Middle frontal gyrus (tissue), 1 donor: Measurements from ENCODE around the gene PSMA2.
"Not testable (repeated sequence)": the region's sequence is repeated elsewhere in the genome, so short reads cannot be mapped to it uniquely, and the experiment has no call there.

ENCODE experiments used
- DNase-seq: peaks from one replicate; pipeline ENCODE4 v3.0.0-alpha.2; 2015; ENCODE audit warnings: low spot score; ENCODE audit errors: extremely low spot score

Gene PSMA2

GRCh38 chr7:42907316-42907715, 24.7 kb downstream of the PSMA2 start:
- DNase-seq, result no peak

- DNase-seq, result no peak
Observed at GRCh38 chr7:42906181-42906580, 25.8 kb downstream of the PSMA2 start.

GRCh38 chr7:42902331-42902730, 29.6 kb downstream of the PSMA2 start:
- DNase-seq, result no peak

GRCh38 chr7:42900842-42901241, 31.1 kb downstream of the PSMA2 start:
- no peak for DNase-seq

- no peak for DNase-seq
Observed at GRCh38 chr7:42893346-42894240, 38.4 kb downstream of the PSMA2 start.

GRCh38 chr7:42886893-42887505, 45.0 kb downstream of the PSMA2 start:
- DNase-seq, result no peak

GRCh38 chr7:42886129-42886528, 45.8 kb downstream of the PSMA2 start:
- DNase-seq, result no peak

GRCh38 chr7:42885183-42885582, 46.8 kb downstream of the PSMA2 start:
- DNase-seq, result not testable (repeated sequence)

- DNase-seq, result no peak
Observed at GRCh38 chr7:42883950-42884349, 48.0 kb downstream of the PSMA2 start.

- DNase-seq, result no peak
Observed at GRCh38 chr7:42880392-42880791, 51.6 kb downstream of the PSMA2 start.

GRCh38 chr7:42878303-42878702, 53.7 kb downstream of the PSMA2 start:
- no peak for DNase-seq

- DNase-seq, result no peak
Observed at GRCh38 chr7:42877862-42878261, 54.1 kb downstream of the PSMA2 start.

- DNase-seq, result peak; percentile 23
Observed at GRCh38 chr7:42876182-42877068, 55.5 kb downstream of the PSMA2 start.

GRCh38 chr7:42869131-42870020, 62.6 kb downstream of the PSMA2 start:
- no peak for DNase-seq

GRCh38 chr7:42868480-42868879, 63.5 kb downstream of the PSMA2 start:
- DNase-seq, result no peak
